Astrocyte of the spinal cord (primary cell): ENCODE data around the gene VRK1.
A peak's percentile ranks its signal among the peaks of the same experiment; 100 is the strongest.

Source experiments
- DNase-seq: peaks from one replicate; pipeline ENCODE4 v3.0.0; 2011; ENCODE audit warnings: low read depth, low spot score
- H3K4me3 ChIP-seq: 2 replicates; pipeline ENCODE4 v1.5.1; 2011; ENCODE audit warnings: low read depth, mild to moderate bottlenecking, low read length, moderate library complexity
- in situ Hi-C: cut with HindIII; loops from 2 replicates; pipeline ENCODE4 v1.10.0; 2017; ENCODE audit warnings: low sequenced_read_pairs
- TF ChIP-seq, protein P1 (sequence below): IDR thresholded peaks from 2 replicates; pipeline ENCODE4 v1.5.1; 2012; ENCODE audit warnings: low read depth, mild to moderate bottlenecking, low read length, inconsistent platforms

Gene VRK1

DNA sequence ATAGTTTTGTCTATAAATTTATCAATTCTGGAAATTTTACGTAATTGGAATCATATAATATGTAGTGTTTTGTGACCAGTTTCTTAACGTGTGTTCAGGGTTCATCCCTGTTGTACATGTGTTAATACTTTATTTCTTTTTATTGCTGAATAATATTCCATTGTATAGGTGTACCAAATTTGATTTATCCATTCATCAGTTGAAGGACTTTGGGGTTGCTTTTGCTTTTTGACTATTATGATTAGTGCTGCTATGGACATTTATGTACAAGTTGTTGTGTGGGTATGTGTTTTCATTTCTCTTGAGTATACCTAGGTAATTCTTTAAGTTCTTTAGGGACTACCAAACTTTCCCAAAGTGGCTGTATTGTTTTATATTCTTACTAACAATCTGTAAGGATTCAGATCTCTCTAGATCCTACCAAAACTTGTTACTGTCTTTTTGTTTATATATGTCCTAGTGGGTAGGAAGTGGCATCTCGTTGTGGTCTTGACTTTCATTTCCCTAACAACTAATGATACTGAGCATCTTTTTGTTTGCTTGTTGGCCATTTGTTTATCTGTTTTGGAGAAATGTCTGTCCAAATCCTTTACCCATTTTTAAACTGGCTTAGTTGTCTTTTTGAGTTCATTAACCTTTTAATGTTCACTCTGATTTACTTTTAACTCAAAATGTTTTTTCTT lies 14.9 kb downstream of the VRK1 start:
- TF ChIP-seq, protein P1, sequence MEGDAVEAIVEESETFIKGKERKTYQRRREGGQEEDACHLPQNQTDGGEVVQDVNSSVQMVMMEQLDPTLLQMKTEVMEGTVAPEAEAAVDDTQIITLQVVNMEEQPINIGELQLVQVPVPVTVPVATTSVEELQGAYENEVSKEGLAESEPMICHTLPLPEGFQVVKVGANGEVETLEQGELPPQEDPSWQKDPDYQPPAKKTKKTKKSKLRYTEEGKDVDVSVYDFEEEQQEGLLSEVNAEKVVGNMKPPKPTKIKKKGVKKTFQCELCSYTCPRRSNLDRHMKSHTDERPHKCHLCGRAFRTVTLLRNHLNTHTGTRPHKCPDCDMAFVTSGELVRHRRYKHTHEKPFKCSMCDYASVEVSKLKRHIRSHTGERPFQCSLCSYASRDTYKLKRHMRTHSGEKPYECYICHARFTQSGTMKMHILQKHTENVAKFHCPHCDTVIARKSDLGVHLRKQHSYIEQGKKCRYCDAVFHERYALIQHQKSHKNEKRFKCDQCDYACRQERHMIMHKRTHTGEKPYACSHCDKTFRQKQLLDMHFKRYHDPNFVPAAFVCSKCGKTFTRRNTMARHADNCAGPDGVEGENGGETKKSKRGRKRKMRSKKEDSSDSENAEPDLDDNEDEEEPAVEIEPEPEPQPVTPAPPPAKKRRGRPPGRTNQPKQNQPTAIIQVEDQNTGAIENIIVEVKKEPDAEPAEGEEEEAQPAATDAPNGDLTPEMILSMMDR = no peak
- no peak overlapping the region for H3K4me3 ChIP-seq
- no peak for DNase-seq
- in situ Hi-C loops = no loop called here

DNA sequence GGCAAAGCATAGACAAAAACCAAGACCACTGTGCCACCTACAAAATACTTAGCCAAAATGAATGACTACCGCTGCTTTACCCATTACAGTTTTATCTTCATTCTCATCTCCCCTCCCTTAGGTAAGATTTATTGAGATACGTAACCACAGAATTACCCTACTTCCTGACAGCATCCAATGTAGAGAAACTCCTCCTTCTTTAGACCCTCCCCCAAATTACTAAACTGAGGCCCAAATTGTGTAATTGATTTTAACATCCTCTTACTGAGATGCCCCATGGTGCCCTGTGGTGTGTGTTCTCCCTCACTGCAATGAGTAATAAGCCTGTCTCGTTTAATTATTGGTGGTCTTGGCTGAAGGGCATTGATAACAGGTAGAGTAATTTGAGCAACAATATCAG lies 19.1 kb downstream of the VRK1 start:
- DNase-seq = no peak
- TF ChIP-seq, protein P1 = no peak
- H3K4me3 ChIP-seq = no peak overlapping the region
- in situ Hi-C loops = no loop called here

DNA sequence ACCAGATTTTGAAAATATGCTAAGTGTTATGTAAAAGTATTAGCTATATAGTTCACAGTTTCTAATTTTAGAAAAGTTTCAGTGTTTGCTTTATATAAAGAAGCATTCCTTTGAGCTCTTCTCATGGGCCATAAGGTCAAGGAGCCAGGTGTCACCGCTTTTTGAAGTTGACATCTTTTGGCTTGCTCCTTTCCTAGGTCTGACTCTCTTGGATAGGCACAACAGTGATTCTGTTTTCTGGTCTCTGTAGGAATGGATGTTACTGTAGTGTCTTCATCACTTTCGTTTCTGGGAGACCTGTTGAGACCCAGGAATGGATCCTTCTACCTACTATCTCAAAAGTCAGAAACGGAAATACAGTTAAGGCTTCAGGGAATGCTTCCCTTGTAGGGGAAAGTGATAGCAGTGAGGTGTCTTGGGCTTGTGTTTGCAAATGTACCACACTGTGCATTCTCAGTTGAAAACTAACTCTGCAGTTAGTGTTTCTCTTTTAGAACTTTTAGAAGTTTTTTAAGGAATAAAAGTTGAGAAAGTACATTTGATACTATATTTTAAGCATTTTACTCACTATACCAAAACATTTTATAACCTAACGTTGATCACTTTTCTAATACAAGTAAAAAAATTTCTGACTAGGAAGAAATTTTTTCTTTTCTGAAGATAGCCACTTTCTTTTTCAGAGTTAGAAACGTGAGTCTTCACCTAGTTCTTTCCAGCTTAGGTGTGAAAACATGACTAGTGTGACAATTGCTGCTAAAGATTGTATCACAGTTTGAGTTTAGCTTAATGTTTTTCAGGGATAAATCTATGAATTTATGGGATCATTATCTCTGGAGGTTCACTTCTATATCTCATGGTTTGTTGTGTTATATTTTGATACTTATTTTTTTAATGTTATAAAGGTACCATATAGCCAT lies 20.8 kb downstream of the VRK1 start:
- in situ Hi-C loops = no loop called here
- no peak for DNase-seq
- no peak overlapping the region for H3K4me3 ChIP-seq
- TF ChIP-seq, protein P1 = no peak

DNA sequence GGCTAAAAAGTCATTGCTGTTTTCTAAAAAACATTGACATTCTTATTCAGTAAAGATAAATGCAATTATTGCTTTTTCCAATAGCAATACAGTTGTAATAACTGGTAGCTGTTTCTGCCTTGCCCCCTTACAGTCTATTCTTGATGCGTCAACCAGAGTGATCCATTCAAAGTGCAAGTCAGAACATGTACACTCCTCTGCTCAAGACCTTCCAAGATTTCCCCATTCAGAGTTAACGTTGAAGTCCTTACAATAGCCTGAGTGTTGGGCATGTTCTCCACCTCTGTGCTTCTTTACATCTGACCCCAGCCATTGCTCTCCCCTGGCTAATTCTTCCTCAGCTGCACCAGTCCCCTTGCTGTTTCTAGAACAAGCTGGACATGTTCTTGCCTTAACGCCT lies 24.3 kb downstream of the VRK1 start:
- no peak overlapping the region for H3K4me3 ChIP-seq
- TF ChIP-seq, protein P1 = no peak
- in situ Hi-C loops = no loop called here
- DNase-seq = no peak

DNA sequence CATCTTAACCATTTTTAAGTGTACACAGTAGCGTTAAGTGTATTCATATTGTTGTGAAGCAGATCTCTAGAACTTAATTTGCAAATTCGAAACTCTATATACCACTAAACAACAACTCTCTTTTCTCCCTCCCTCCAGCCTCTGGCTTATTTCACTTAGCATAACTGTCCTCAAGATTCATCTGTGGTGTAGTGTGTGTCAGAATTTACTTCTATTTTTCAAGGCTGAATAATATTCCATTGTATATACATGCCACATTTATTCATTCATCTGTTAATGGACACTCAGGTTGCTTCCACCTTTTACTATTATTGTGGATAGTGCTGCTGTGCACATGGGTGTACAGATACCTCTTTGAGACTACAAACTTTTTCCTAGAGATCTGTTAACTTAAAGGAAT lies 26.5 kb downstream of the VRK1 start:
- TF ChIP-seq, protein P1 = no peak
- in situ Hi-C loops = no loop called here
- no peak for DNase-seq
- no peak overlapping the region for H3K4me3 ChIP-seq

DNA sequence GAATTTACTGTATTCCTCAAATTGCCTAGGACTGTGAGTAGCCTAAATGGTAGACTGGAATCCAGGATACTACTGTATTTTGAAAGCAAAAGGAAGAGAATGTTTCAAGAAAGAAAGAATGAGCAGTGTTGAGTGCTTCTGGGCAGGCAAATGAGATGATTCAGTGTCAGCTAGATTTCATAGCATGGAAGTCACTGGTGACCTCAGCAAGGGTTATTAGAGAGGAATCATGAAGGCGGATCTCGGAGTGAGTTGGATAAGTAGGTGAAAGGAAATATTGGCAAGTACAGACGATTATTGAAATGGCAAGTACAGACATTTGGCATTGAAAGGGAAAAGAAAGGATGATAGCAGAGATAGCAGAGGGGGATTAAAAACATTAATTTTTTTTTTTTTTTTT lies 27.1 kb downstream of the VRK1 start:
- no peak overlapping the region for H3K4me3 ChIP-seq
- in situ Hi-C loops = no loop called here
- TF ChIP-seq, protein P1 = no peak
- peak; percentile 50 for DNase-seq
